Smooth muscle cell (in vitro differentiated cells): ENCODE results near the gene KCNAB1. TPM values are rescaled to one million over a fixed set of nuclear protein-coding genes. Genes with fewer than 3 reads are reported as not detected.
"Not testable (repeated sequence)": the region's sequence is repeated elsewhere in the genome, so short reads cannot be mapped to it uniquely, and the experiment has no call there.

Experiments
- DNase-seq: peaks from one replicate; lab custom pipeline; 2025; ENCODE audit not compliant: unreplicated experiment; lab: John Stamatoyannopoulos, UW
- H2AFZ ChIP-seq: fragments of 200-600 bp; sonication (generic); 2 replicates; pipeline ENCODE4 v1.6.0; 2016; ENCODE audit warnings: antibody characterized with exemption, low read depth, mild to moderate bottlenecking
- H3F3A ChIP-seq: fragments of 200-600 bp; sonication (generic); 2 replicates; pipeline ENCODE4 v1.6.0; 2017; ENCODE audit warnings: antibody characterized with exemption, low read depth
- H3K27ac ChIP-seq: fragments of 200-600 bp; sonication (generic); 2 replicates; pipeline ENCODE4 v1.5.1; 2016; ENCODE audit warnings: low read depth, mild to moderate bottlenecking
- H3K27me3 ChIP-seq: fragments of 200-600 bp; sonication (generic); 2 replicates; pipeline ENCODE4 v1.6.1; 2016; ENCODE audit warnings: low read depth, mild to moderate bottlenecking
- H3K36me3 ChIP-seq: fragments of 200-600 bp; sonication (generic); 2 replicates; pipeline ENCODE4 v1.5.1; 2016; ENCODE audit warnings: low read depth
- H3K4me1 ChIP-seq: fragments of 200-600 bp; sonication (generic); 2 replicates; pipeline ENCODE4 v1.5.1; 2016; ENCODE audit warnings: low read depth
- H3K4me2 ChIP-seq: fragments of 200-600 bp; sonication (generic); 2 replicates; pipeline ENCODE4 v1.6.0; 2016; ENCODE audit warnings: mild to moderate bottlenecking
- H3K4me3 ChIP-seq: fragments of 200-600 bp; sonication (generic); 2 replicates; pipeline ENCODE4 v1.5.1; 2016; ENCODE audit warnings: mild to moderate bottlenecking
- H3K79me2 ChIP-seq: fragments of 200-600 bp; sonication (generic); 2 replicates; pipeline ENCODE4 v1.6.0; 2016; ENCODE audit warnings: low read depth, mild to moderate bottlenecking
- H3K9ac ChIP-seq: fragments of 200-600 bp; sonication (generic); 2 replicates; pipeline ENCODE4 v1.6.0; 2016; ENCODE audit warnings: low read depth
- H3K9me3 ChIP-seq: fragments of 200-600 bp; sonication (generic); replicated peaks from 2 replicates; pipeline ENCODE4 v1.5.1; 2016; ENCODE audit warnings: low read depth
- H4K20me1 ChIP-seq: fragments of 200-600 bp; sonication (generic); 2 replicates; pipeline ENCODE4 v1.6.0; 2016; ENCODE audit warnings: low read depth
- WGBS: methylation state at CpG from one replicate; pipeline ENCODE4 v1.1.7; 2016; ENCODE audit warnings: low lambda C conversion rate; 5-methylcytosine and 5-hydroxymethylcytosine counted together
- polyA plus RNA-seq: library from polyadenylated mRNA; unstranded; fragments of >200 nt; fragmentation: Nextera tagmentation; extraction: Ambion mirVana; gene quantifications from 2 replicates; pipeline ENCODE4 v1.2.1, GENCODE V29; 2016
- total RNA-seq: library from RNA; depleted of rRNA; stranded (reverse); fragments of >200 nt; gene quantifications from 2 replicates; pipeline ENCODE4 v1.2.3, GENCODE V29; 2014
- TF ChIP-seq, protein P1 (sequence below): fragments of 200-600 bp; sonication (generic); IDR thresholded peaks from 2 replicates; pipeline ENCODE4 v1.5.1; 2017; ENCODE audit warnings: borderline replicate concordance, mild to moderate bottlenecking, antibody characterized with exemption; ENCODE audit not compliant: insufficient read depth, poor library complexity, severe bottlenecking

Gene KCNAB1
- total and polyA plus RNA-seq, 2 experiments from 2014 or later, result 0.36 to 1.0 TPM

DNA sequence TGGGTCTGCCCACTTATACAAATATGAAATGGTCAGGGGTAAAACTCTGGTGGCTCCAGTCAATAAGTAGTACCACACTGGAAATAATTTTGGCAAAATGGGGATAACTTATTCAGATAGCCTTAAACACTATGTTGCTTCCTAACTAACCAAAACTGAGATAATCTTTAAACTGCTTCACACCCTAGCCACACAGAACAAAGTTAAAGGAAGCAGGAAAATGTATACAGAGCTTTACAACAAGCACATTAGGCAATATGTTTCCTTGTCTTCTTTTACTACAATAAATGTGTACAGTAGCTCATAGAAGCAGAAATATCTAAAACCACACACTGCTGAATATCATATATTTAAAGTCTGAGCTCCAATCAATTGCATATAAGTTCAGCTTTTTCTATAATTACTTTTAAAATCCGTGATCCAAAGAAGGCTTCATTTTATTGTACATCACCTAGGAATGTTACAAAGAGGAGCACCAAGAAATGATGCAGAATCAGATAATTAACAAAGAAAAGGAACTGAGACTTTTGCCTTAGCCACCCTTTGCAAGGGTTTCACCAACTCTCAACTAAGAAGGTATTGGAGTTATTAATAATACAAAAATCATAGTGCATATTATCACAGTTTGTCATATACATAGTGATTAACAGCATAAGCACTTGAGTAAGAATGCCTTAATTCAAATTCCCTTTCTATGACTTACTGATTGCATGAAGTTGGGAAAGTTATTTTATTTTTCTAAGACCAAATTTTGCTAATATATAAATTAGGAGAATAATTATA, 443.7 kb downstream of the KCNAB1 start:
- Histone ChIP-seq H4K20me1 (no peaks in the 10 kb centered on the region), H3K27me3 (peaks cover 3% of the 10 kb centered on the region), H3K79me2 (no peaks in the 10 kb centered on the region), H3K9ac (no peak overlapping the region), H3K9me3 (no peaks in the 10 kb centered on the region), H3K36me3 (no peaks in the 10 kb centered on the region), H3K4me3 (no peak overlapping the region), H2AFZ (no peak overlapping the region), H3K27ac (no peak overlapping the region), H3K4me1 (no peaks in the 10 kb centered on the region), H3F3A (no peaks in the 10 kb centered on the region), H3K4me2 (no peak overlapping the region)
- 70% methylated on average over 1 of the region's 1 CpG for WGBS
- TF ChIP-seq, protein P1, sequence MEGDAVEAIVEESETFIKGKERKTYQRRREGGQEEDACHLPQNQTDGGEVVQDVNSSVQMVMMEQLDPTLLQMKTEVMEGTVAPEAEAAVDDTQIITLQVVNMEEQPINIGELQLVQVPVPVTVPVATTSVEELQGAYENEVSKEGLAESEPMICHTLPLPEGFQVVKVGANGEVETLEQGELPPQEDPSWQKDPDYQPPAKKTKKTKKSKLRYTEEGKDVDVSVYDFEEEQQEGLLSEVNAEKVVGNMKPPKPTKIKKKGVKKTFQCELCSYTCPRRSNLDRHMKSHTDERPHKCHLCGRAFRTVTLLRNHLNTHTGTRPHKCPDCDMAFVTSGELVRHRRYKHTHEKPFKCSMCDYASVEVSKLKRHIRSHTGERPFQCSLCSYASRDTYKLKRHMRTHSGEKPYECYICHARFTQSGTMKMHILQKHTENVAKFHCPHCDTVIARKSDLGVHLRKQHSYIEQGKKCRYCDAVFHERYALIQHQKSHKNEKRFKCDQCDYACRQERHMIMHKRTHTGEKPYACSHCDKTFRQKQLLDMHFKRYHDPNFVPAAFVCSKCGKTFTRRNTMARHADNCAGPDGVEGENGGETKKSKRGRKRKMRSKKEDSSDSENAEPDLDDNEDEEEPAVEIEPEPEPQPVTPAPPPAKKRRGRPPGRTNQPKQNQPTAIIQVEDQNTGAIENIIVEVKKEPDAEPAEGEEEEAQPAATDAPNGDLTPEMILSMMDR, result no peak
- DNase-seq, result no peak

DNA sequence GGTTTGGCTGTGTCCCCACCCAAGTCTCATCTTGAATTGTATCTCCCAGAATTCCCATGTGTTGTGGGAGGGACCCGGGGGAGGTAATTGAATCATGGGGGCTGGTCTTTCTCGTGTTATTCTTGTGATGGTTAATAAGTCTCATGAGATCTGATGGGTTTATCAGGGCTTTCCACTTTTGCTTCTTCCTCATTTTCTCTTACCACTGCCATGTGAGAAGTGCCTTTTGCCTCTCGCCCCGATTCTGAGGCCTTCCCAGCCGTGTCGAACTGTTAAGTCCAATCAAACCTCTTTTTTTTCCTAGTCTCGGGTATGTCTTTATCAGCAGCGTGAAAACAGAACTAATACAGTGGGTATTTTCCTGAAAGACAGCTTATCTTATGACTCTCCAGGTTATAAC, 448.6 kb downstream of the KCNAB1 start:
- not testable (repeated sequence) for H3K4me3 ChIP-seq, H3K79me2 ChIP-seq, H4K20me1 ChIP-seq, DNase-seq, H3K4me2 ChIP-seq, H3K27me3 ChIP-seq, H3K36me3 ChIP-seq, H3K4me1 ChIP-seq, H2AFZ ChIP-seq, H3K9ac ChIP-seq, H3K9me3 ChIP-seq, H3K27ac ChIP-seq, H3F3A ChIP-seq
- 91% methylated on average over 8 of the region's 8 CpGs for WGBS

DNA sequence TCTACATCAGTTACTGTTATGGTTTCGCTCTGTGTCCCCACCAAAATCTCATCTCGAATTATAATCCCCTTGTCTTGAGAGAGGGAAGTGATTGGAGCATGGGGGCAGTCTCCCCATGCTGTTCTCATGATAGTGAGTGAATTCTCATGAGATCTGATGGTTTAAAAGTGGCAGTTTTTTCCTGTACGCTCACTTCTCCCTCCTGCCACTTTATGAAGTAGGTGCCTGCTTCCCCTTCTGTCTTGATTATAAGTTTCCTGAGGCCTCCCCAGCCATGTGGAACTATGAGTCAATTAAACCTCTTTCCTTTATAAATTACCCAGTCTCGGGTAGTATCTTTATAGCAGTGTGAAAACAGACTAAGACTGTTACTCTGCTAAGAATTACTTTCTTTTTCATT, 449.5 kb downstream of the KCNAB1 start:
- H3K36me3 ChIP-seq, H3K4me3 ChIP-seq, H3K4me1 ChIP-seq, H3K9me3 ChIP-seq, H4K20me1 ChIP-seq, DNase-seq, H2AFZ ChIP-seq, H3F3A ChIP-seq, H3K27ac ChIP-seq, H3K9ac ChIP-seq, H3K4me2 ChIP-seq, H3K79me2 ChIP-seq, H3K27me3 ChIP-seq: not testable (repeated sequence)
- 81% methylated on average over 4 of the region's 4 CpGs for WGBS

DNA sequence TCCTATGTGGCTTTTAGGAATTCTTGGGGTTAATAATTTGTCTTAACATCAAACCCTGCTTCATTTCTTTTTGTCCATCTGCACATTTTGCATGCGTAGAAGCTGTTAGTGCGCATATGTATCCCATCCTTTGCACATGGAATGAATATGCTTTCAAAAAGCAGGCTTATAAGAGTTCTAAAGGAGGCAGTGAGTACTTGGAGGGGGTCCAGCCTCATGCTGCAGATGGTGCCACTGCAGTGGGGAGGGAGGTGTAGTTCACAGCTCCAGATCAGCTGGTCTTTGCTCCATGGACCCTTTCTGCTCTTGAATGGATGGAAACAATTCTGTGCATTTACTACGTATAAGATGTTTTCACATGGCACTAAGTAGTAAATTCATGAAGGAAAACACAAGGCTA, 455.3 kb downstream of the KCNAB1 start:
- WGBS, result 96% methylated on average over 3 of the region's 3 CpGs
- TF ChIP-seq, protein P1, result no peak

More for the DNA sequence above, 455.3 kb downstream of the KCNAB1 start:
- Histone ChIP-seq H3K36me3 (no peaks in the 10 kb centered on the region), H4K20me1 (no peaks in the 10 kb centered on the region), H3K27ac (no peak overlapping the region), H3K79me2 (no peaks in the 10 kb centered on the region), H3K4me3 (no peak overlapping the region), H3K4me1 (no peaks in the 10 kb centered on the region), H3K9me3 (no peaks in the 10 kb centered on the region), H3K9ac (no peak overlapping the region), H3K27me3 (no peaks in the 10 kb centered on the region), H3K4me2 (no peak overlapping the region), H3F3A (no peaks in the 10 kb centered on the region), H2AFZ (no peak overlapping the region)
- no peak for DNase-seq
